HCEC 1CT (cell line): ENCODE results near the gene CYP46A1.

Experiments
- DNase-seq: peaks from one replicate; pipeline ENCODE4 v3.0.0-alpha.2; 2017

CYP46A1 gene

DNA sequence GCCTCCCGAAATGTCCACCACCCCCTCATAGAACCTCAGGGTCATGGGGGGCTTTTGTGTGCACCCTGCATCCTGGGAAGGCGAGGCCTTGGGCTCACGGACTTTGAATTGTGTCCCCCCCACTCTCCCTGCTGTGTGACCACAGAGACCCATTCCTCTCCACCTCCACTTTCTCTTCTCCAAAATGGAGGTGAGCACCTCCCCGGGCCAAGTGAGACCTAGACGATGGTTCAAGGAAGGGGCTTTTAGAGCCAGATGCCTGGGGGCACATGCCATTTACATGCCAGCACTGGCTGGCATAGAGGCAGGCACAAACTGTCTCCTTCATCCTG lies 33.5 kb downstream of the CYP46A1 start:
- no peak for DNase-seq

DNA sequence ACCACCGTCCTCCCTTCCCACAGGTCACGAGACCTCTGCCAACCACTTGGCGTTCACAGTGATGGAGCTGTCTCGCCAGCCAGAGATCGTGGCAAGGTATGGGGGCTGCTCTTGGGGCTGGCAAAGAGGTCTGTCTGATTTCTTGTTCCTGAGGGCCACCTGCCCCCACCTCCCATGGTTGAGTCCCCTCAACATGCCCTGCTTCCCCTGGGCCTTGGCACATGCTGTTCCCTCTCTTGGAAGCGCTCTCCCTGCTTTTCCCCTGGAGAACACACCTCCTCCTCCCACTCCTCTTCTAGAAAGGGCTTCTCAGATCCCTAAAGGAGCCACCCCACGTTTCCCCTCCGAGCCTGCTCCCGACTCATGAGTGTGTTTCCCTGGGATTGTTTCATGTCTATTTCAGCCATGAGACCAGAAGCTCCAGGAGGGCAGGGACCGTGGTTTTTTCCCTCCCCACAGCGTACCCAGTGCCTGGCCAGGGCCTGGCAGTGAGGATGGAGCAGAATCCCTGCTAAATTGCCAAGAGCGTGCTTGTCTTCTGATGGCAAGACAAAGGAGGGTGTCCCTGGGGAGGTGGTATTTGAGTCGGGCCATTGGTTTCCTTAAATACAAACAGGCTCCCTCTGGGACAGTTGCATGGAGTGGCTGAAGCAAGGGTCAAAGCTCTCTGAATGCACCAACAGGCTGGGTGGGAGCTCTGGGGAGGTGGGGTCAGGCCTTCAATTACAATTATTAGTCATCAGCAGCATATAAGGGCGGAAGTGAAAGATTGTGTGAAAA lies 34.1 kb downstream of the CYP46A1 start:
- no peak for DNase-seq

DNA sequence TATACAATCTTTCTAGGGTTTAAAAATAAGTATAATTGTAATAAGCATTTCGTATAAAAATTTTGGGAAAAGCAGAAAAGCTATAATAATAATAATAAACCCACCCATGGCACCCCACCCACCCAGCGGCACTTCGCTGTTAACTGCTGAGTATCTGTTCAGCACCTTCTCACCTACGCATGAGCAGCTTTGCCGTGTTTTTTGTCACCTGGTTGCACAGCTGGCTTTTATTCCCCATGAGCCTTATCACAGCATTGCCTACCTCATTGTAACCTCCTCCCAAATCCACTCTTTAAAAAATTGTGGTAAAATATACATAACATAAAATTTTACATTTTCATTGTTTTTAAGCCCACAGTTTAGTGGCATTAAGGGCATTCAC lies 34.7 kb downstream of the CYP46A1 start:
- no peak for DNase-seq

DNA sequence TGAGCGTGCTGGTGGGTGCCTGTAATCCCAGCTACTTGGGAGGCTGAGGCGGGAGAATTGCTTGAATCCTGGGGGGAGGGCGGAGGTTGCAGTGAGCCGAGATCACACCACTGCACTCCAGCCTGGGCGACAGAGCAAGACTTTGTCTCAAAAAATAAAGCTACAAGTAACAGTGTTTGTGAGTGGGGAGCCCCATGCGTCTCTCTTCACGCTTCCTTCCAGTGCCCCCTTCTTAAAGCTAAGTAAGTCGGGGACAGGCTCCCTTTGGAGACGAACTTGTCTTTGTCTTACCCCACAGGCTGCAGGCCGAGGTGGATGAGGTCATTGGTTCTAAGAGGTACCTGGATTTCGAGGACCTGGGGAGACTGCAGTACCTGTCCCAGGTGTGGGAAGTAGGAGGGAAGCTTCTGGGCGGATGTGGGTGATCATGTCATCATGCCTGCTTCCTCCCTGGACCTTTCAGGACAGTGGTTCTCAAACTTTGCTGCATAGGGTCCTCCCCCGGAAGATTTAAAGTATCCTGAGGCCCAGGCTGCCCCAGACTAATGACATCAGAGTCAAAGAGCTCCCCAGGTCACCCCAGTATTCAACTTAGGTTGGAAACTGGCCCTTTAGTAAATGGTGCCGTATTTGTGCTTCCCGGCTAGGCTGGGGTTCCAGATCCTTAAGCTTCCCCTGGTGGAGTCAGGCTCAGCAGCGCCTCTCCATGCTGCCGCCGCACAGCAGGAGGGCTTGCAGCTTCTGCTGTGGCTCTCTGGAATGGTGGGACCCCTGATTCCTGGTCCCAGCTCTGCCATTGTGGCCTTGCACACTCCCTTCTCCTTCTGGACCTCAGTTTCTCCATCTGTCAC lies 37.1 kb downstream of the CYP46A1 start:
- DNase-seq = no peak

DNA sequence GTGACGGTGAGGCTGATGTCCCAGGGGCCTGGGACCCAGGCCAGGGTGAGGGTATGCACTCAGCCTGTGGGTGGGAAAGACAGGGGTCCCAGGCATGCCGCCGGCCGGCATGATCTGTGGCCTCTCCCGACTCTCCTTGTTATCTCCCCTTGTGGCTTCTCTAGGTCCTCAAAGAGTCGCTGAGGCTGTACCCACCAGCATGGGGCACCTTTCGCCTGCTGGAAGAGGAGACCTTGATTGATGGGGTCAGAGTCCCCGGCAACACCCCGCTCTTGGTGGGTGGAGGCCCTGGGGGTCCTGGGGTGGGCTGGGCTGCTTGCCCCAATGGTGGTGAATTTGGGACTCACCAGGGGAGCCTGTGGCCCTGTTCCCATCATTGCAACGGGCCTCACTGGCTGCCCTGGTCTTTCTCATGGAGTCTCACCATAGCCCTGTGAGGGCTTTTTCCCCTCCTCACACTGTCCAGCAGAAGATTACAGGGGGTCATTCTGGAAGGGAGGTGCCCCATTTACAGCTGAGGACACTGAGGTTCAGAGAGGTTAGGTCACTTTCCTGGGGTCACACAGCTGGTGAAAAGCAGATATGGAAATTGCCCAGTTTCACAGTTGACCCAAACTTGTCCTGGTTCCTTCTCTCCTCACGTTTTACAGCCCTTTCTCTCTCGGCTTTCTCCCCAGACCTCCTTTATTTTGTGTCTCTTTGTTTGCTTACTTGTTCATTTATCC lies 37.9 kb downstream of the CYP46A1 start:
- no peak for DNase-seq

DNA sequence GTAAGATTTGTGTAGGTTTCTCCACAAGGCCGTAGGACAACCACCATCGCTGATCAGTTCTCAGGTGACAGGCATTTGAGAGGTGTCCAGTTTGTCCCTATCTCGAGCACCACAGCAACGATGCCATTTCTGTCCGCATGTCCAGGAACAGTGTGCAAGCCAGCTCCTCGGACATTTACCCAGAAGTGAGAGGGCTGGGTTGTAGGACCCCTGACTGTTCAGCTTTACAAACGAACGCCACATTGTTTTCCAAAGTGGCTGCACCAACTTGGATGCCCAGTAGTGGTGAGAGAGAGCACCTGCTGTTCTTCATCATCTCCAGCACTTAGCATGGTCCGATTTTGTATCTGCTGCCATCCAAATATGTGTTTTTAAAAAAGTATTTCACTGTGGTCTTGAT lies 38.6 kb downstream of the CYP46A1 start:
- DNase-seq = no peak

DNA sequence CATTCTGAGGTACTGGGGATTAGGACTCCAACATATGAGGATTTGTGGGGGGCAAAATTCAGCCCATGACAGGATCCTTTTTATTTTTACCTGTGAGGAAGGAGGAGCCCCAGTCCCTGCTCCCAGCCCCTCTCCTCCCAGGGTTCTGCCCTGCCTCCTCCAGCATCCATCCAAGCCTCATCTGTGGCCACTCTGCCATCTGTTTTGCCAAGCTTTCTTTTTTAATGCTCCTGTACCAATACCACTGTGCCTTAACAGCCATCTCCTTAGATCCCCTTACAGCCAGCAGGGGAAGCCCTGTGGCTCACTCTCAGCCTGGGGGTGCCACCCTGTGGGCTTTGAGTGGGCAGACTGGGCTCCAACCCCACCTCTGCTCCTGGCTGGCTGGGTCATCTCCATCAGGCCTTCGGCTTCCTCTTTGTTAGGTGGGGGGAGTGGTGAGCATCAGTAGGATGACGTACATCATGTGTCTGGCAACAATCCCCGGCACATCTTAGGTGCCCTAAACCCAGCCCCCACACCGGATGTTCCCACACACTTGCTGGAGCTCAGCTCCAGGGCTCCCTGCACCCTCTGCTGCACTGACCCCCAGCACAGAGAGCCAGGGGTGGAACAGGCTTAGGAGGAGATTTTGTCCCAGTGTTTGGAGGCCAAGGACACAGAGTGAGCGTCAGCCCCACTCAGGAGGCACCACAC lies 40.2 kb downstream of the CYP46A1 start:
- DNase-seq = no peak

DNA sequence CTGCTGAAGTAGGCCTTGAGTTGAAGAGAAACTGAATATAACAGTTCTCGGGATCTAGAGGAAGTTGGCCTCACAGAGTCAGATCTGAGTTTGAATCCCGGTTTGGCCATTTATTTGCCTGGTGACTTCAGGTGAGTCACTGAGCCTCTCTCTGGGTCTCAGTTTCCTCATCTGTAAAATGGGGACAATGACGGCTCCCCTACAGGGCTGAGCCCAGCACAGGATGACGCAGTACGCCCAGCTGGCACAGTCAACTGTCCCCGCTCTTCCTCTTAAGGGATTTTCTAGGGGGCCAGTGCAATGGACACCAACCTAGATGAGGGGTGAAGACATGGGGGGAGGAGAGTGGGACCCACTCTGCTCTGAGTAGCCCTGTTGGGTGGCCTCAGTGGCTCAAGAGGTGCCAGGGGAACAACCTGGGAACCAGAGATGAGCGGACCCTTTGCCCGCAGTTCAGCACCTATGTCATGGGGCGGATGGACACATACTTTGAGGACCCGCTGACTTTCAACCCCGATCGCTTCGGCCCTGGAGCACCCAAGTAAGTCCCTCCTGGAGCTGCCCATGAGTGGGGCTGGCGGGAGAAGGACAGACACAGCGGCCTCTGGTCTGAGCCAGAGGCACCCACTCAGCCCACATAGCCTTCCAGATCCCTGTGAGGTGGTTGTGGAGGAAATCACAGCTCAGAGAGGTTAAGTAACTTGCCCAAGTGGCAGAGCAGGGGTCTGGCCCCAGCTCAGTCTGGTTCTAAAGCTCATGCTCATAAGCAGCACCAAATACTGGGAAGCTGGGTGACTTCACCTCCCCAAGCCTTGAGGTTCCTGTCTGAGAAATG lies 41.1 kb downstream of the CYP46A1 start:
- no peak for DNase-seq

DNA sequence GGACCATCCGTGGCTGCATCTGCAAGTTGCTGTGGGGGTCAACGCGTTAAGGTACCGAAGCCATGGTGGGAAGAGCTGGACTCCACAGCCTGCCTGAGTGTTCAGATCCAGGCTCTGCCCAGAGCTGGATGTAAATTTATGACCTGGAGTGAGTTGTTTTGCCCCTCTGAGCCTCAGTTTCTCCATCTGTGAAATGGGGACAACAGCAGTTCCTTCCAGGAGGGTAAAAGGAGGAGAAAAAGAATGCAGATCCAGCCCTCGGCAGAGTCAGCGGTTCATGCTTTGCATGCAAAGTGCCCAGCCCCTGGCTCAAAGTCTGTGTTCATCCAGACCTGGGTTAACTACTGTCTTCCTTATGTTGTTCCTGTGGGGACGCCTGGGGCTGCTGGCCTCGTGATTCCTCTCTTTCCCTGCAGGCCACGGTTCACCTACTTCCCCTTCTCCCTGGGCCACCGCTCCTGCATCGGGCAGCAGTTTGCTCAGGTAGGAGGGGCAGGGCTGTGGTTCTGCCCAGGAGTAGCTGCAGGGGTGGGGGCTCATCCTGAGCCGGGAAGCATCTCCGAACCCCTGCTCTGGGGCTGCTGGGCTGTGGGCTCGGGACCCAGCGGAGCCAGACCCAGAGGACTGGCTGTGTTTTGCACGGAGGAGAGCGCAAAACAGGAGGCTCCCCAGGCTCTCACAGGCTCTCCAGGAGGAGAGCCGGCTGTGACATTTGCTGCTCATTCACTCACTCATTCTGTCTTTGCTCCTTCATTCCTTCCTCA lies 41.9 kb downstream of the CYP46A1 start:
- DNase-seq = no peak

DNA sequence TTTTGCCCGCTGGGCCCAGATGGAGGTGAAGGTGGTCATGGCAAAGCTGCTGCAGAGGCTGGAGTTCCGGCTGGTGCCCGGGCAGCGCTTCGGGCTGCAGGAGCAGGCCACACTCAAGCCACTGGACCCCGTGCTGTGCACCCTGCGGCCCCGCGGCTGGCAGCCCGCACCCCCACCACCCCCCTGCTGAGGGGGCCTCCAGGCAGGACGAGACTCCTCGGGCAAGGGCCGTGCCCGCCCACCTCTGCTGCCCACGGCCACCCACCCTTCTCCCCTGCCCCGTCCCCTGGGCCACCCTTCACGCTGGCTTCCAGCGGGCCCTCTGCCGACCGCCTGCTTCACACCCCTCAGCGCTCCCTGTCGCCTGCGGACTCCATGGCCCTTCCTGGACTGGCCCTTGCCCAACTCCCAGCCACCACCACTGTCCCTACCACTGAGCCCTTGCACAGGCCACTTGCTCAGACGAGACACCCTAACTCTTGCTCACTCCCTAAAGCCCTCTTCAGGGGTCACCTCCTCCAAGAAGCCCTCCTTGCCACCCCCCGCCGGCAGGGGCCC lies 42.5 kb downstream of the CYP46A1 start:
- DNase-seq = no peak

DNA sequence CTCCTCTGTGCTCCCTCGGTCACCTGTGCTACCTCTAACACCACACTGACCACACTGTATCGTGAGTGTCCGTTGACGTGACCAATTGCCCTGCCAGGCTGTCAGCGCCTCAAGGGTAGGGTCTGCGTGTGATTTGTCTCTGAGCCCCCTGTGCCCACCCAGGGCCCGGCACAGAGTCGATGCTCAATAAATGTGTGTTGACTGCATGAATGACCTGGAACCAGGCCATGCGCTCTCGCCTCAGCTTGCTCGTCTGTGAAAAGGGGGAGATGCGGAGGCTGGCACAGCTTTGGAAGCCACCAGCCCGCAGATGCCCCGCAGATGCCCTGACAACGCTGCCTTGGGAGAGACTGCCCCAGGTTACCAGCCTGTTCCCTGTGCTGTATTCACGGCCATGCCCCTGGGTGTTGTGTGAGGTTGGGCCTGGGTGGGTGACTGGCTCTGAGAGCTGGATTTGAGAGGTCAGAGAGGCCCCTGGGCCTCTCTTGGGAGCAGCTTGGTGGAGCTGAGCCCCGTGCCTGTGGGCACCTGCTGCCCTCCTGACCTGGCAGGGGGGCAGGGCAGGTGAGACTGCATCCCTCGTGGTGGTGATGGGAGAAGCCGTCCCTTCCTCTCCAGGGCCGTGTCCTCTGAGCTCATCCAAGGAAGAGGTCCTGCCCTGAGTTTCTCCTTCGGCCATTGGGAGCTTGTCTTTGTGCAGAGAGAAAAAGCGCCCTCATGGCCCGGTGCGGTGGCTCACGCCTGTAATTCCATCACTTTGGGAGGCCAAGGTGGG lies 43.2 kb downstream of the CYP46A1 start:
- no peak for DNase-seq

DNA sequence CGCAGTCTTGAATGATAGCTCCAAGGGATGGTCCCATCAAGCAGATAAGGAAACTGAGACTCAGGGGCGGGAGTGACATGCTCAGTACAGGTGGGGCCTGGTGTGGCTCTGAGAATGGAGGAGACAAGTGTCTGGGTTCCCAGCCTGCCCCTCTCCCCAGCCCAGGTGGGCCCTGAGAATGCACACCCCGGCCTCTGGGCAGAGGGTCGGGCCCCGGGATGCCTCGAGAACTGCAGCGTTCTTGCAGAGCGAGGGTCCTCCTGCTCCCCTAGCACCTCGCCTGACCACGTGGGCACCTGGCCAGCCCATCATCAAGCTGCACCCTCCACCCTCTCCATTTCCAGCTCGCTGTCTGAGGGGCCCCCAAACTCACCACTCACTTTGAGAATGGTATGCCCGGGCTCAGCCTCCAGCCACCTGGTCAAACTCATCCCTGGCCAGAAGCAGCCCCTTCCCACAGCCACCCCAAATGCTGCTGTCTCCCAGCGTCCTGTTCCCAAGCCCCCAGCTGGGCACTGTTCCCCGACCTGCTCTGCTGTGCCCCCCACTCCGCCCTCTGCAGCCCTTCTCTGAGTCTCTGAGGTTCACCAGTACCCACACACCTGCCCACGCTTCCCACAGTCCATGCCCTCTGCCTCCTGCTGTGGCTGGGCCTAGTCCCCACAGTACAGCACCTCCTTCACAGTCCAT lies 44.3 kb downstream of the CYP46A1 start:
- no peak for DNase-seq

DNA sequence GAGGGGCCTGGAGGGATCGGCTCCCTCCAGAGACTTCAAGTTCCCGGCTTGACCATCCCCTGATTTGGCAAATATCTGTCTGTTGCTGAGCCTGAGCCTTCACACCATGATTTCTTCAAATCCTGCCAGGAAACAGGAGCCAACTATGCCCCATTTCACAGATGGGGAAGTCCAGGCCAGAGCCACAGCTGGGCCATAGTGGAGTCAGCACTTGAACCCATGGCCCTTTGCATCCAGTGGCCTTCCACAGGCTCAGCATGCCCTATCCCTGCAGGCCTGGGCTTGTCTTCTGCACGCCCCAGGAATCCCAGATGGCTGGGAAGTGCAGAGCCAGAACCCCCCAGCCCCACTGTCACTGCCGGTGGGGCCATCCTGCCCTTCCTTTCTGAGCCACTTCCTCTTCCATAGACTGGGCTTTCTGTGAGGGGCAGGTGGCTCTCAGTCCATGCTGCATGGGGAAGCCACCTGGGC lies 44.9 kb downstream of the CYP46A1 start:
- DNase-seq = no peak

DNA sequence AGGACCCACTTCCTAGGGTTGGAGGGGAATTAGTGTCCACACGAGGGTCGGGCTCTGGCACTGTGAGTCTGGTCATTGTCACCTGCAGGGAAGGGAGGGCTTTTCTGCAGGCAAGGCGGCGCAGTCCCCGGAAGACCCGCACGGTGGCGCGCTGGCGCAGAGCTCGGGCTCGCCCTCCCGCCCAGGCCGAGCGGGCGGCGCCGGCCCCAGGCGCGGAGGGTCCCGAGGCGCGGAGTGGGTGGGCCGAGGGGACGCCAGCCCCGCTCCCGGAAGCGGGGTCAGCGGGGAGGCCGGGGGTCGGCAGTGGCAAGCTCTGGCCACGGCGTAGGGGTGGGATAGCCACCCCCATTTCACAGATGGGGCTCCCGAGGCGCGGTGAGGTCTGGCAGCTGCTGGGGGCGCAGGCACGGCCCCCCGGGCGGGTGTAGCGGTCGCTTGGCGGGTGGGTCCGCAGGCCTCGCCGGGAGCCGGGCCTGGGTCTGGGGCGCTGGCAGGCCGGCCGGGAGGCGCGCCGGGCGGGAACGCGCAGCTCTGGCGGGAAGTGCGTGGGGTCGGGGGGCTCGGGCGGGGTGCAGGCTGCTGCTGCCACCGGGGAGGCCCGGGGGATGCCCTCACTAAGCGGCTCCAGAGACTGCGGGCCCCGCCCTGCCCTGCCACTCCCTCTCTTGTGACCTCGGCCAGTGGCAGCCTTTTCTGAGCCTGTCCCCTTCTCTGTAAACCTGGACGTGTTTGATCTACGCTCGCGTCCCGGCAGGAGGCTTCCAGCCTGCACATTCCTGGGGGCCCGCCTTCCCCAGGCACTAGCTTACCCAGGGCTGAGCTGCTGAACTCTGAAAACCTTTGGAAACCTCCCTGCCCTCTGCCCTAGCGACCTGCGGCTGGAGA lies 46.1 kb downstream of the CYP46A1 start:
- peak; percentile 22 for DNase-seq

DNA sequence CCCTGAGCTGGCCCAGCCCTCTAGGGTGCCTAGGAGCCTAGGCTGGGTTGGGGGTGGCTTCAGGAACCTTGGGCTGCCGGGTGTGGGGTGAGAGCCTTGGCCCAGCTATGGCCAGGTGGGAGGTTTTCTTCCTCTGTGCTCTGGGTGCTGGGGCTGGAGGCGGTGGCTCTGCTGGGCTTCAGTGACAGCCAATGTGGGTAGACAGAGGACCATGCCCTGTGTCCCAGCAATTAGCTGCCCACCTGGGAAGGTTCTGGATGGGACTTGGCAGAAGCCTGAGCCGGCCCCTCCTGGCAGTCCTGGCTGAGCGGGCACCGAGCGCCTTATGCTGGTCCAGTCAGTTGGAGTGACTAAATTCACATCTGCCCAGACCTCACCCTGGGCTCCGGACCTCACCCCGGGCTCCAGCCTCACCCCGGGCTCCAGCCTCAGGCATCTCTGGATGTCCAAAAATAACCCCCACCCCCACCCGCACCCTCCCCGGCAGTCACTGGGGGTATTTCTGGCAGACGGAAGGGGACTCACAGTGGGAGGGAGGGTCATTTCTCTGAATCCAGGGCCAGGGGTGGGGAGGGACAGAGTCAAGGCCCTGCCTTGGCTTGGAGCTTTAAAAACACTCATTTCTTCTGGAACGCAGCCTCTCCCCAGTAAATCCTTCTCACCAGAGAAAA lies 46.9 kb downstream of the CYP46A1 start:
- DNase-seq = no peak

DNA sequence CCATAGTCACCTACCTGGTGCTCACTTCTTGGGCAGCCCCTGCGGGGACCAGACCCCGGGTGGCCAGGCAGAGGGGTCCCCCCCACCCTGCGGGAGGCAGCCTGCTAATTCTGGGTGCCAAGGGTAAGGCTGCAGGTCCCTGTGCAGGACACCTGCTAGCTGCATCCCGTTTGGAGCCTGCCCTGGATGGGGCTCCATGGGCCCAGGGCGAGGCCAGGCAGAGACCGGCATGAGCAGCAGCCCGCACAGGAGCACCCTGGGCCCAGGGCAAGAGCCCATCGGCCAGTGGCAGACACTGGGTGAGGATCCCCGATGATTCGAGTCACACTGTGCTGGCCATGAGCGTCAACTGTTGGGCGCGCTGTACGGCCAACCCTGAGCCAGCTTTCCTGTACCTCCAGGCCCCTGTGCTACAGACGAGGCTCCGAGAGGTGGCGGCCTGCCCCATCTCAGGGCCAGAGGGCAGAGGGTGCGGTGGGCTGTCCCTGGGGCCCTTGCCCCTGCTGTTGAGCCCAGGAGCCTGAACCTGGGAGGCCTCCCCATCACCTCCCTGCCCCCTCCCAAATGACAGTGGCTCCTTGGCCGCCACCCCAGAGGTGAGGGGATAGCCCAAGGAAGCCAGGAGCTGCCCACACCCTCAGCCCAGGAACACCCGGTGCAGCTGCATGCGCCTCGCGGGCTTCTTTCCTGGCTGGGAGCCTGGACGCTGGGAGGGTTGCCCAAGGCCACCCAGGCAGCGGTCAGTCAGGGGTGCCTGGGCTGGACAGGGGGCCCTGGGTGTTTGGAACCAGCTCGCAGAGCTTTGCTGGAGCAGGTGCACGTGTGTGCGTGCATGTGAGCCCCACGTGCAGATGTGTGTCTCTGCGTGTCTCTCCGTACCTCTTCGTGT lies 47.7 kb downstream of the CYP46A1 start:
- no peak for DNase-seq
